ENCODE data around the gene MVP. TPM values are rescaled to one million over a fixed set of nuclear protein-coding genes. Genes with fewer than 3 reads are reported as not detected.

Gene MVP
- total RNA-seq, 2 donors from 2014 or later: 175 to 190 TPM

- TF ChIP-seq CTCF (IDR thresholded peaks at IDR 0.05): no peak
- Histone ChIP-seq H3K36me3 (peaks cover 6% of the 10 kb centered on the region), H3K4me3 (no peak overlapping the region), H3K27me3 (replicated peaks; ENCODE audit: insufficient read depth) (no peaks in the 10 kb centered on the region), H3K27ac (peak overlapping the region; percentile 50 to 53), H3K9me3 (no peaks in the 10 kb centered on the region), H3K4me1 (ENCODE audit: control insufficient read depth in 1 of 2, low read depth in 2 of 2) (peaks cover 12 to 44% of the 10 kb centered on the region in 2 donors)
- DNase-seq (ENCODE audit: low spot score) (peak; percentile 51), ATAC-seq (ENCODE audit: insufficient number of reproducible peaks, low FRiP score, low read depth) (no peak)
Measured at GRCh38 chr16:29858149-29858849, 38.0 kb downstream of the MVP start.

- Histone ChIP-seq H3K4me1 (ENCODE audit: control insufficient read depth in 1 of 2, low read depth in 2 of 2) (peaks cover 12 to 48% of the 10 kb centered on the region in 2 donors), H3K4me3 (no peak overlapping the region), H3K36me3 (peaks cover 6% of the 10 kb centered on the region), H3K27ac (peak overlapping the region; percentile 50 to 53), H3K9me3 (no peaks in the 10 kb centered on the region), H3K27me3 (replicated peaks; ENCODE audit: insufficient read depth) (no peaks in the 10 kb centered on the region)
- no peak for TF ChIP-seq CTCF (IDR thresholded peaks at IDR 0.05)
- no peak for ATAC-seq (ENCODE audit: insufficient number of reproducible peaks, low FRiP score, low read depth)
- no peak for DNase-seq (ENCODE audit: low spot score)
Measured at GRCh38 chr16:29858974-29859373, 38.7 kb downstream of the MVP start.

GRCh38 chr16:29860218-29860617, 40.0 kb downstream of the MVP start:
- H3K27ac ChIP-seq: no peak overlapping the region

GRCh38 chr16:29862383-29862883, 42.2 kb downstream of the MVP start:
- no peaks in the 10 kb centered on the region for H3K27me3 ChIP-seq (replicated peaks; ENCODE audit: insufficient read depth)
- no peak for DNase-seq (ENCODE audit: low spot score)
- peaks cover 6% of the 10 kb centered on the region for H3K36me3 ChIP-seq
- H3K4me1 ChIP-seq (ENCODE audit: control insufficient read depth in 1 of 2, low read depth in 2 of 2): peaks cover 12 to 48% of the 10 kb centered on the region in 2 donors
- ATAC-seq (ENCODE audit: insufficient number of reproducible peaks, low FRiP score, low read depth): no peak
- H3K9me3 ChIP-seq: no peaks in the 10 kb centered on the region
- peak overlapping the region; percentile 99 for H3K4me3 ChIP-seq
- peak overlapping the region; percentile 81 to 98 for H3K27ac ChIP-seq
- no peak for TF ChIP-seq CTCF (IDR thresholded peaks at IDR 0.05)

More at GRCh38 chr16:29860218-29860617, 40.0 kb downstream of the MVP start:
- no peak for TF ChIP-seq CTCF (IDR thresholded peaks at IDR 0.05)
- ATAC-seq (ENCODE audit: insufficient number of reproducible peaks, low FRiP score, low read depth): no peak
- no peak for DNase-seq (ENCODE audit: low spot score)
- Histone ChIP-seq H3K36me3 (peaks cover 6% of the 10 kb centered on the region), H3K27me3 (replicated peaks; ENCODE audit: insufficient read depth) (no peaks in the 10 kb centered on the region), H3K4me1 (ENCODE audit: control insufficient read depth in 1 of 2, low read depth in 2 of 2) (peaks cover 12 to 48% of the 10 kb centered on the region in 2 donors), H3K4me3 (no peak overlapping the region), H3K9me3 (no peaks in the 10 kb centered on the region)

GRCh38 chr16:29862884-29863668, 42.8 kb downstream of the MVP start, which contains the start of gene CDIPT:
TSS of gene CDIPT (minus strand) at chr16:29863226. CDS start at chr16:29862857, 369 bp downstream.
- Histone ChIP-seq H3K36me3 (peaks cover 6% of the 10 kb centered on the region), H3K4me3 (peak within 1 kb of the TSS; percentile 99), H3K27ac (peak within 1 kb of the TSS; percentile 81 to 98), H3K27me3 (replicated peaks; ENCODE audit: insufficient read depth) (no peaks in the 10 kb centered on the region), H3K9me3 (no peaks in the 10 kb centered on the region), H3K4me1 (ENCODE audit: control insufficient read depth in 1 of 2, low read depth in 2 of 2) (peaks cover 12 to 44% of the 10 kb centered on the region in 2 donors)
- ATAC-seq (ENCODE audit: insufficient number of reproducible peaks, low FRiP score, low read depth) (peak; percentile 88), DNase-seq (ENCODE audit: low spot score) (peak; percentile 84)
- peak; percentile 58 for TF ChIP-seq CTCF (IDR thresholded peaks at IDR 0.05)
